ENCODE data around the gene PHF21B.

GRCh38 chr22:44995105-44995514 lies 14.7 kb downstream of the PHF21B start:
- TF ChIP-seq CTCF (conservative IDR thresholded peaks at IDR 0.05) (no peak), ZFX (IDR thresholded peaks at IDR 0.05) (no peak)
